ENCODE results near the gene RAB43.
"Not testable (repeated sequence)": the region's sequence is repeated elsewhere in the genome, so short reads cannot be mapped to it uniquely, and the experiment has no call there.

The RAB43 gene

GRCh38 chr3:129087904-129088303 lies 33.7 kb downstream of the RAB43 start:
- DNase-seq: peak; percentile 51

GRCh38 chr3:129087138-129087702 lies 34.4 kb downstream of the RAB43 start:
- DNase-seq: no peak

GRCh38 chr3:129085818-129086217 lies 35.8 kb downstream of the RAB43 start:
- DNase-seq: no peak

DNA sequence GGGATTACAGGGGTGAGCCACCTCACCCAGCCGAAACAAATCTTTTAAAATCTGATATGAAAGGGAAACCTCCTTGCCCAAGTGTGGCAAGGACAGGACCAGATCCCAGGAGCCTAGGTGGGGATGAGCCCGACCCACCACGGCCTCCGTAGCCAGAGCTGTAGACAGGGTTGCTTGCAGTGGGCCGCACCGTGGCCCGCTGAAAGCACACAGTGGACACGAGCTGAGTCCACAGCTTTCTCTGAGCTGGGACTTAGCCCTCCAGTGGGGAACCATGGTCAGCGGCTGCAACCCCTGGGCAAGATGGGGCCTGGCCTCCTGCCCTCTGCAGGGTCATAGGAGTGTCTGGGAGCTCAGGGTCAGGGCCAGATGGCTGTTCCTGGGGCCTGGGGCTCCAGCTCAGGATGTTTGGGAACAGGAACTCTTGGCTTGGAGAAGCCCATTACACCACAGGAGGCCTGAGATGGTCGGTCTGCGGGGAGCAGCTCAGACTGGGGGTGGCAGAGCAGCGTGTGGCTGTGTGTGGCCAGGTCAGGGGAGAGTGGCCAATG lies 36.4 kb downstream of the RAB43 start:
- DNase-seq: no peak

DNA sequence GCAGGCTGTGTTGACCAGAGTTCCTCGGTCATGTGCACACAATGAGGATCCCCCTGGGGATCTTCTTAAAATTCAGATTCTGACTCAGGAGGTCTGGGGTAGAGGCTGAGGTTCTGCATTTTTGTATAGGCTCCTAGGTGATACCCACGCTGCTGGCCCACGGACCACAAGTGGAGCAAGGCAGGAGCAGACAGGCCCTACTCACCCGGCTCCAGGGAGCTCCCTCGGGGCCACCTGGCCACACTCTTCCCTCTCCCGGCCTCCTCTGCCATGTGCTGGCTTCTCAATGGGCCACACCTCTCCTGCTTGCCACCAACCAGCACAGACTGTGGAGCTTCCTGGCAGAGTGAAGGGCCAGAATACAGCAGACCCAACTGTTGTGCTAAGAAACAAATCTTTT lies 37.1 kb downstream of the RAB43 start:
- no peak for DNase-seq

- no peak for DNase-seq
Observed at GRCh38 chr3:129082026-129082425, 39.6 kb downstream of the RAB43 start.

DNA sequence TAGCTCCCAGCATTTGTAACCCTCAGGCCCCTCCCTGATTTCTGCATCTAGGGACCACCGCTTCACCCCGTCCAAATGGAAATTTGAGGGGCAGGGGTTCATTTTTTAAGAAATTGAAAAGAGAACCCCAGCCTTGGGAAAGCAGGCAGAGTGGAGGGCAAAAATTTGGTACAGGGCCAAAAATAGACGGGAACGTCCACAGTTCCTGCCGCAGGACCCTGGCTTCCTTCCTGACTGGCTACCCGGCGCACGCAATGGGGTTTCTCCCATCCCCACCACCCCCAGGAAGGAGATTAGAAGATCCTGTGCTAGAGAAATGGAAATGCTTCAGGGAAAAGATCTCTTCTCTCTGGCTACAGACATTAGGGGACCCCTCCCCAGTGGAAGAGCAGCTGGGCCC lies 40.1 kb downstream of the RAB43 start:
- no peak for DNase-seq

DNA sequence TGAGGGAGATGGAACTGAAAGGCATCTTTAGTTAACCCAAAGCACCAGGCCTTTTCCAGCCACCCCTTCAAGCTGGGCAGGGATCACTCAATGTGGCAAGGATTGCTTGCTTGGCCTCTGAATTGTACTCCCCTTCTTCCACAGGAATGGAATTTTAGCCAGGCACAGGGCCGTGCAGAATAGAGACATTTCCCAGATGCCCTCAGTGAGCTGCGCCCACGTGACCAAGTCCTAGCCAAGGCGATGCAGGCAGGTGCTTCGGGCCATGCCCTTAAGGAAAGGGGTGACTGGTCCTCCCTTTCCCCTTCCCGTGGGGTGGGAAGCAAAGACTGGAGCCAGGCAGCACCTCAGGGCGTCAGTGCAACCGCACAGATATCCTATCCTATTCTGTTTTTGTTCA lies 43.1 kb downstream of the RAB43 start:
- DNase-seq: no peak

GRCh38 chr3:129077222-129077621 lies 44.4 kb downstream of the RAB43 start:
- no peak for DNase-seq

DNA sequence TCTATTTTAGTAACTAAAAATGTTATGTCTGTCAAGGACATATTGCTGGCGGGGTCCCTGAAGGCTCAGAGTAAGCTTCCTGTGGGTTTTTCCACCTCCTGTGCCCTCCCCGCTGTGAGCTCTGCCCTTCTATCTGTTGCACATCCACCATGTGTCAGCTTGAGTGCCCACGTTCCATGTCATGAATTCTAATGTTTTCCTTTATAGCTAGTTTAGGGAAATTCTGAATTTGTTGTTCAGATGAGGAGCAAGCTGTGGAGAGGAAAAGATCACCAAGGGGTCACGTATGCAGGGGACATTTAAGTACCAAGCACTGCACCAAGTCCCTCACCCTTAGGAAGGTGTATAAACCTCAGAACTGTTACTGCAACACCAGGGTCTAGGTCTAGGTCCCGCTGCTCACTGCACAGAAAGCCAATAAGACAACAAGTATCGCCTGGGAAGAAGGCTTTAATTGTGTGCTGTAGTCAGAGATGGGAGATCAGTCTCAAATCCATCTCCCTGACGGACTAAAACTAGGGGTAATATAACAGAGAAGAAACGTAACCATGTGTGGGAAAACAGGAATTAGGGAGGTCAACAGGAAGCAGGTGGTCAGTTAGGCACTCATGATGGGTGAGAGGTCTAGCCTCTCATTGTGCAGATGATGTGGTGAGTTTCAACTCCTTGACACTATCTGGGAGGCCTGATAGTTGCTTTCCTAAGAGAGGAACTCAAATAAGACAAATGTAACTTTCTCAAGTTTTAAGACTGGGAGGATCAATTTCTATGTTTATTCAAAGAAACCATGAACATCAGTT lies 51.3 kb downstream of the RAB43 start:
- DNase-seq: no peak

GRCh38 chr3:129069313-129070085 lies 52.1 kb downstream of the RAB43 start:
- not testable (repeated sequence) for DNase-seq

DNA sequence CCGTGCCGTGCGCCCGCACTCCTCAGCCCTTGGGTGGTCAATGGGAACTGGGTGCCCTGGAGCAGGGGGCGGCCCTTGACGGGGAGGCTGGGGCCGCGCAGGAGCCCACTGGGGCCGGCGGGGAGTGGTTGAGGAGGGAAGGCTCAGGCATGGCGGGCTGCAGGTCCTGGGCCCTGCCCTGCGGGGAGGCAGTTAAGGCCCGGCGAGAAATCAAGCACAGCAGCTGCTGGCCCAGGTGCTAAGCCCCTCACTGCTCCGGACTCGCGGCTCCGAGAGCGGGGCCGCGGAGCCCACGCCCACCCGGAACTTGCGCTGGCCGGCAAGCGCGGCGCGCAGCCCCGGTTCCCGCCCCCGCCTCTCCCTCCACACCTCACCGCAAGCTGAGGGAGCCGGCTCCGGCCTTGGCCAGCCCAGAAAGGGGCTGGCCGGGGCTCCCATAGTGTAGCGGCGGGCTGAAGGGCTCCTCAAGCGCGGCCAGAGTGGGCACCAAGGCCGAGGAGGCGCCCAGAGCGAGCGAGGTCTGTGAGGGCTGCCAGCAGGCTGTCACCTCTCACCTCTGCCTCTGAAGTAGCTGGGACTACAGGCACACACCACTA lies 53.2 kb downstream of the RAB43 start:
- DNase-seq: no peak

DNA sequence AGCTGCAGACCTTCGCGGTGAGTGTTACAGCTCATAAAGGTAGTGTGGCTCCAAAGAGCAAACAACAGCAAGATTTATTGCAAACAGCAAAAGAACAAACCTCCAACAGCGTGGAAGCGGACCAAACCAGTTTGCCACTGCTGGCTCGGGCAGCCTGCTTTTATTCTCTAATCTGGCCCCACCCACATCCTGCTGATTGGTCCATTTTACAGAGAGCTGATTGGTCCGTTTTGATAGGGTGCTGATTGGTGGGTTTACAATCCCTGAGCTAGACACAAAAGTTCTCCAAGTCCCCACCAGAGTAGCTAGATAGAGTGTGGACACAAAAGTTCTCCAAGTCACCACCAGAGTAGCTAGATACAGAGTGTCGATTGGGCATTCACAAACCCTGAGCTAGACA lies 53.9 kb downstream of the RAB43 start:
- DNase-seq: not testable (repeated sequence)

- no peak for DNase-seq
Observed at GRCh38 chr3:129065720-129066073, 55.9 kb downstream of the RAB43 start.

GRCh38 chr3:129065016-129065719 lies 56.4 kb downstream of the RAB43 start:
- DNase-seq: no peak

GRCh38 chr3:129063841-129064482 lies 57.6 kb downstream of the RAB43 start:
- no peak for DNase-seq

DNA sequence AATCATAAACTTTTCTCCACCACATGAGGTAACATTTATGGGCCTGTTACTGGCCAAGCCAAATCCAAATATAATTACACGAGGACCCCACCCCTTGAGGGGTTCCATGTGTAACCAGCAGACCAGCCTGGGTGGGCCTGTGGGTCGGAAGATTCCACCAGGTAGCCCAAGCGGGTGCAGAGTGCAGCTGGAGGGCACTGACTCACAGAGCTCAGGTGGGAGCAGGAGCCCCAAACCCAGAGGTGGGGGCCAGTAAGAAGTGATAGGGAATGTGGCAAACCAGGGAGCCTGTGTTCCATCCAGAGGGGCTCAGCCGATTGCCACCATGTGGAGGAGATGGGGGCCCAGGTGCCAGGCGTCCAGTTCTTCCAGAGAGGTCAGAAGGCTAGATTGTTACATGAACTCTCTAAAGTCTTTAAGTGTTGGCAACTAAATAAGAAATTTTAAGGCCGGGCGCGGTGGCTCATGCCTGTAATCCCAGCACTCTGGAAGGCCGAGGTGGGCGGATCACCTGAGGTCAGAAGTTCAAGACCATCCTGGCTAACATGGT lies 58.4 kb downstream of the RAB43 start:
- DNase-seq: no peak

DNA sequence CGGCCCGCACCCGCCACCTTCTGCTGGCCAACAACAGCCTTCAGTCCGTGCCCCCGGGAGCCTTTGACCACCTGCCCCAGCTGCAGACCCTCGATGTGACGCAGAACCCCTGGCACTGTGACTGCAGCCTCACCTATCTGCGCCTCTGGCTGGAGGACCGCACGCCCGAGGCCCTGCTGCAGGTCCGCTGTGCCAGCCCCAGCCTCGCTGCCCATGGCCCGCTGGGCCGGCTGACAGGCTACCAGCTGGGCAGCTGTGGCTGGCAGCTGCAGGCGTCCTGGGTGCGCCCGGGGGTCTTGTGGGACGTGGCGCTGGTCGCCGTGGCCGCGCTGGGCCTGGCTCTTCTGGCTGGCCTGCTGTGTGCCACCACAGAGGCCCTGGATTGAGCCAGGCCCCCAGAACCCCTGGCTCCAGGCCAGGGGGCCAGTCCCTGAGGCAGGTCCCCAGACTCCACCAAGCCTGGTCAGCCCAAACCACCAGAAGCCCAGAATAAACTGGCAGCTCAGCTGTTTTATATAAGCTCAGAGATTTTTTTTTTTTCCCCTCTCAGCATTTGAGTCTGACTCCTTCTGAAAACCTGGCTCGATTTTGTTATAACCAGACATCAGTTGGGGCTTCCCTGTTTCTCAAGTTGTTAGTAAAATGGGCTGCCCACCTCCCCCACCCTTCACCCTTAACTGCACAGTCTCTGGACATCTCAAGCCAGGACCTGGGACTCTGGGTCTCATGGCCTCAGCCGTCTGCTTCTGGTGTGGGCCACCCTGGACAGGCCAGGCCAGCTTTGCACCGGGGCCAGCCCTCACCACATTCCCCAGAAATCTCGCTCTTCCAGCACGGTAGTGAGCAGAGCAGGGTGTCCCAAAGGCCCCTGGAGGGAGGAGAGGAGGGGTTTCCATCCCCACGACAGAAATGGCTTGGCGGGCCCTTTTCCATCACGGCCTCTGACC lies 59.4 kb downstream of the RAB43 start:
- DNase-seq: no peak

GRCh38 chr3:129061023-129061887 lies 60.3 kb downstream of the RAB43 start:
- no peak for DNase-seq
